ENCODE results near the gene GPHN.

GRCh38 chr14:66514213-66514612, 6.3 kb downstream of the GPHN start:
- TF ChIP-seq POLR2AphosphoS5 (IDR thresholded peaks at IDR 0.05; ENCODE audit: low read depth, low read length) (no peak), TAF1 (IDR thresholded peaks at IDR 0.05; ENCODE audit: borderline replicate concordance, low read depth, low read length) (no peak), POLR2A (IDR thresholded peaks at IDR 0.05; ENCODE audit: low read depth, low read length) (no peak)
